Osteoblast (primary cell): Measurements from ENCODE around the gene SMAD3. TPM values are rescaled to one million over a fixed set of nuclear protein-coding genes. Genes with fewer than 3 reads are reported as not detected.

ENCODE experiments used
- DNase-seq: peaks from one replicate; pipeline ENCODE4 v3.0.0; 2011; ENCODE audit warnings: low spot score, mixed read lengths; ENCODE audit not compliant: insufficient read length; ENCODE audit errors: missing footprints
- H2AFZ ChIP-seq: 2 replicates; pipeline ENCODE4 v1.6.0; 2011; ENCODE audit warnings: mild to moderate bottlenecking, low read length
- H3K27ac ChIP-seq: 2 replicates; pipeline ENCODE4 v1.5.1; 2011; ENCODE audit warnings: mild to moderate bottlenecking, low read depth, low read length, moderate library complexity
- H3K27me3 ChIP-seq: 2 replicates; pipeline ENCODE4 v1.6.0; 2012; ENCODE audit warnings: mild to moderate bottlenecking, control low read depth, inconsistent platforms, low read length, moderate library complexity; ENCODE audit not compliant: insufficient read depth
- H3K36me3 ChIP-seq: 2 replicates; pipeline ENCODE4 v1.5.1; 2011; ENCODE audit warnings: mild to moderate bottlenecking, low read length, control low read depth, moderate library complexity; ENCODE audit not compliant: insufficient read depth
- H3K4me1 ChIP-seq: 2 replicates; pipeline ENCODE4 v1.5.1; 2011; ENCODE audit warnings: mild to moderate bottlenecking, low read length, control low read depth, moderate library complexity; ENCODE audit not compliant: insufficient read depth
- H3K4me2 ChIP-seq: 2 replicates; pipeline ENCODE4 v1.6.0; 2011; ENCODE audit warnings: mild to moderate bottlenecking, low read length; ENCODE audit not compliant: insufficient read depth
- H3K4me3 ChIP-seq: fragments of 200-600 bp; sonication (generic); 3 replicates; pipeline ENCODE4 v1.5.1; 2012; ENCODE audit warnings: mild to moderate bottlenecking, low read length, inconsistent platforms; ENCODE audit not compliant: insufficient read depth
- H3K79me2 ChIP-seq: 2 replicates; pipeline ENCODE4 v1.6.0; 2012; ENCODE audit warnings: mild to moderate bottlenecking, low read length, control low read depth, inconsistent platforms; ENCODE audit not compliant: insufficient read depth
- H3K9me3 ChIP-seq: 2 replicates; pipeline ENCODE4 v1.5.1; 2011; ENCODE audit warnings: low read depth, low read length, control low read depth
- H4K20me1 ChIP-seq: 2 replicates; pipeline ENCODE4 v1.6.0; 2012; ENCODE audit warnings: mild to moderate bottlenecking, low read length, control low read depth; ENCODE audit not compliant: insufficient read depth
- total RNA-seq: library from RNA; depleted of rRNA; stranded (reverse); fragments of >200 nt; gene quantifications from 2 replicates; pipeline ENCODE4 v1.2.3, GENCODE V29; 2012
- TF ChIP-seq, protein P1 (sequence below): IDR thresholded peaks from 2 replicates; pipeline ENCODE4 v1.5.1; 2011; ENCODE audit warnings: mild to moderate bottlenecking, low read depth, low read length, moderate library complexity; ENCODE audit errors: extremely low read depth

Gene SMAD3
- total RNA-seq, 1 donor = 60.1 TPM

DNA sequence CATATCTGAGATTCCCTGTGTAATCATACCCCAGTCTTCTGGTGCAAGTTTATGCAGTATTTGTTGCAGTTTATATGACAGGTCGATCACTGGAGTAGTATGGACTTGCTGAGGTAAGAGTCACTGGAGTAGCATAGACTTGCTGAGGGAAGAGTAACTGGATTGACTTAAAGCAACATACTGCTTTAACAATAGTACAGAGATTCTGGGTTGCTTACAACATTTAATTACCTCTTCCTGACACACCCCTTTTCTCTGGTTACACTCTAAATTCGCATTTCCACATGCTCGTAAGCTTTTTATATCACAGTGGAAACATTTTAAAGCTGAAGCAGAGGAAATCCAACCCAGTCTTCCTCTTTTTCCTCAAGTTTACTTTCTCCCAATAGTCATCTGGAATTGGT lies 177.3 kb downstream of the SMAD3 start:
- no peaks in the 10 kb centered on the region for H4K20me1 ChIP-seq
- DNase-seq = no peak
- H3K4me3 ChIP-seq = no peak overlapping the region
- H3K27ac ChIP-seq = no peak overlapping the region
- peaks cover 12% of the 10 kb centered on the region for H3K4me1 ChIP-seq
- no peak overlapping the region for H2AFZ ChIP-seq
- H3K9me3 ChIP-seq = no peaks in the 10 kb centered on the region
- H3K4me2 ChIP-seq = no peak overlapping the region
- peaks cover 92% of the 10 kb centered on the region for H3K79me2 ChIP-seq
- H3K36me3 ChIP-seq = peaks cover 5% of the 10 kb centered on the region
- no peaks in the 10 kb centered on the region for H3K27me3 ChIP-seq
- TF ChIP-seq, protein P1, sequence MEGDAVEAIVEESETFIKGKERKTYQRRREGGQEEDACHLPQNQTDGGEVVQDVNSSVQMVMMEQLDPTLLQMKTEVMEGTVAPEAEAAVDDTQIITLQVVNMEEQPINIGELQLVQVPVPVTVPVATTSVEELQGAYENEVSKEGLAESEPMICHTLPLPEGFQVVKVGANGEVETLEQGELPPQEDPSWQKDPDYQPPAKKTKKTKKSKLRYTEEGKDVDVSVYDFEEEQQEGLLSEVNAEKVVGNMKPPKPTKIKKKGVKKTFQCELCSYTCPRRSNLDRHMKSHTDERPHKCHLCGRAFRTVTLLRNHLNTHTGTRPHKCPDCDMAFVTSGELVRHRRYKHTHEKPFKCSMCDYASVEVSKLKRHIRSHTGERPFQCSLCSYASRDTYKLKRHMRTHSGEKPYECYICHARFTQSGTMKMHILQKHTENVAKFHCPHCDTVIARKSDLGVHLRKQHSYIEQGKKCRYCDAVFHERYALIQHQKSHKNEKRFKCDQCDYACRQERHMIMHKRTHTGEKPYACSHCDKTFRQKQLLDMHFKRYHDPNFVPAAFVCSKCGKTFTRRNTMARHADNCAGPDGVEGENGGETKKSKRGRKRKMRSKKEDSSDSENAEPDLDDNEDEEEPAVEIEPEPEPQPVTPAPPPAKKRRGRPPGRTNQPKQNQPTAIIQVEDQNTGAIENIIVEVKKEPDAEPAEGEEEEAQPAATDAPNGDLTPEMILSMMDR = no peak

Other genes starting within 250 kb of the SMAD3 start
- gene AAGAB, start 189.1 kb downstream of the SMAD3 start, total RNA-seq = 41.8 and 51.0 TPM in 2 replicates
- 4.7 and 5.8 TPM in 2 replicates for gene IQCH, start 189.2 kb downstream of the SMAD3 start, total RNA-seq